Prostate gland (tissue), 2 donors: ENCODE measurements around the gene MMP11. TPM values are rescaled to one million over a fixed set of nuclear protein-coding genes. Genes with fewer than 3 reads are reported as not detected.

ENCODE experiments used
- DNase-seq: peaks from one replicate; pipeline ENCODE4 v3.0.0-alpha.2; 2019; ENCODE audit warnings: low spot score
- H3K27ac ChIP-seq, 2 donors: fragments of 200-600 bp; sonication (generic); 2 replicates each; pipeline ENCODE4 v1.5.1; 2017 to 2019
- H3K27me3 ChIP-seq: fragments of 200-600 bp; sonication (generic); replicated peaks from 2 replicates; pipeline ENCODE4 v1.5.1; 2019; ENCODE audit not compliant: insufficient read depth
- H3K36me3 ChIP-seq, 2 donors: fragments of 200-600 bp; sonication (generic); 1 replicate in 1 of 2; 2 replicates in 1 of 2; pipeline versions ENCODE4 v1.5.1 to v1.8.1; 2017 to 2019
- H3K4me1 ChIP-seq: fragments of 200-600 bp; sonication (generic); replicated peaks from 2 replicates; pipeline ENCODE4 v1.5.1; 2019
- H3K4me3 ChIP-seq, 2 donors: fragments of 200-600 bp; sonication (generic); 2 replicates each; pipeline ENCODE4 v1.5.1; 2017 to 2019
- H3K9me3 ChIP-seq: fragments of 200-600 bp; sonication (generic); 2 replicates; pipeline ENCODE4 v1.5.1; 2017
- POLR2A ChIP-seq: fragments of 450-650 bp; IDR thresholded peaks from one replicate; pipeline ENCODE4 v1.6.1; 2016; ENCODE audit warnings: antibody characterized with exemption, mild to moderate bottlenecking
- POLR2AphosphoS5 ChIP-seq: sonication (generic); formaldehyde crosslinking; IDR thresholded peaks from one replicate; pipeline ENCODE4 v1.6.1; 2017; ENCODE audit warnings: antibody characterized with exemption
- WGBS: methylation state at CpG from one replicate; pipeline ENCODE4 v1.1.5; 2018; 5-methylcytosine and 5-hydroxymethylcytosine counted together
- intact Hi-C: fragments of 100-400 bp; cut with DNase I; formaldehyde crosslinking; loops from one replicate; pipeline ENCODE4 v1.14.2; 2022
- total RNA-seq, 2 donors: library from RNA; depleted of rRNA; stranded (reverse); fragments of >200 nt; gene quantifications; one replicate each; pipeline ENCODE4 v1.1.0, GENCODE V29; 2016
- TF ChIP-seq, protein P1 (sequence below), 4 experiments: fragments of 200-600 bp in 2 of 4; fragments of 450-650 bp in 2 of 4; sonication (generic) in 2 of 4; IDR thresholded peaks; 1 replicate in 3 of 4; 2 replicates in 1 of 4; pipeline ENCODE4 v1.5.1; 2016 to 2019; ENCODE audit warnings: antibody characterized with exemption in 4 of 4, mild to moderate bottlenecking in 2 of 4, moderate library complexity in 2 of 4

Gene MMP11
- total RNA-seq, 2 donors from 2014 or later, result 6.3 to 26.6 TPM

DNA sequence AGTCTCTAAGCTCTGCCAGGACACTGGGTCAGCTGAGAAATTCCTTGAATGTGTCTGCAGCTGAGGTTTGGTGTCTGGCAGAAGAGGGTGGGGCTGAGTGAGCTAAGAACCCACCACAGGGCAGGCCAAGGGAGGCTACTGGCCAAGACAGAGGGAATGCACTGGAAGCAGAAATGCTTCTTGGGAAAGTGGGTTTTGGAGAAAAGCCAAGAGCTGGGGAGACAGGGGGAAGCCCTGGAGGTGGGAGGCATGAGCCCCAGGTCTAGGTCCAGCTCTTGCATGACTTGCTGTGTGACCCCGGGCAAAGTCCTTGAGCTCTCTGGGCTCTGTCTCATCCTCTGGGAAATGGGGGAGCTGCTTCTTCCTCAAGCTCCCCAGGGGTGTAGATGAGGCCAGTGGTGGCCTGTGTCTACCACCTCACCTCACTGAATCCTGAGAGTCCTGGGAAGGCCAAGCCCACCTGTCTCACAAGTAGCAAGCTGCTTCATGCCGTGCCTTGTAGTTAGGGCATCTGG lies 2.3 kb downstream of the MMP11 start:
- Histone ChIP-seq H3K27me3 (no peaks in the 10 kb centered on the region), H3K4me1 (peaks cover 4% of the 10 kb centered on the region), H3K9me3 (no peaks in the 10 kb centered on the region), H3K36me3 (no peaks in the 10 kb centered on the region), H3K4me3 (no peak overlapping the region), H3K27ac (no peak overlapping the region)
- WGBS, result 68% methylated on average over 2 of the region's 2 CpGs
- TF ChIP-seq, protein P1, sequence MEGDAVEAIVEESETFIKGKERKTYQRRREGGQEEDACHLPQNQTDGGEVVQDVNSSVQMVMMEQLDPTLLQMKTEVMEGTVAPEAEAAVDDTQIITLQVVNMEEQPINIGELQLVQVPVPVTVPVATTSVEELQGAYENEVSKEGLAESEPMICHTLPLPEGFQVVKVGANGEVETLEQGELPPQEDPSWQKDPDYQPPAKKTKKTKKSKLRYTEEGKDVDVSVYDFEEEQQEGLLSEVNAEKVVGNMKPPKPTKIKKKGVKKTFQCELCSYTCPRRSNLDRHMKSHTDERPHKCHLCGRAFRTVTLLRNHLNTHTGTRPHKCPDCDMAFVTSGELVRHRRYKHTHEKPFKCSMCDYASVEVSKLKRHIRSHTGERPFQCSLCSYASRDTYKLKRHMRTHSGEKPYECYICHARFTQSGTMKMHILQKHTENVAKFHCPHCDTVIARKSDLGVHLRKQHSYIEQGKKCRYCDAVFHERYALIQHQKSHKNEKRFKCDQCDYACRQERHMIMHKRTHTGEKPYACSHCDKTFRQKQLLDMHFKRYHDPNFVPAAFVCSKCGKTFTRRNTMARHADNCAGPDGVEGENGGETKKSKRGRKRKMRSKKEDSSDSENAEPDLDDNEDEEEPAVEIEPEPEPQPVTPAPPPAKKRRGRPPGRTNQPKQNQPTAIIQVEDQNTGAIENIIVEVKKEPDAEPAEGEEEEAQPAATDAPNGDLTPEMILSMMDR (IDR thresholded peaks at IDR 0.05), result no peak
- TF ChIP-seq POLR2A, result no peak
- TF ChIP-seq POLR2AphosphoS5, result no peak
- DNase-seq, result no peak
- intact Hi-C loops, result no loop called here

DNA sequence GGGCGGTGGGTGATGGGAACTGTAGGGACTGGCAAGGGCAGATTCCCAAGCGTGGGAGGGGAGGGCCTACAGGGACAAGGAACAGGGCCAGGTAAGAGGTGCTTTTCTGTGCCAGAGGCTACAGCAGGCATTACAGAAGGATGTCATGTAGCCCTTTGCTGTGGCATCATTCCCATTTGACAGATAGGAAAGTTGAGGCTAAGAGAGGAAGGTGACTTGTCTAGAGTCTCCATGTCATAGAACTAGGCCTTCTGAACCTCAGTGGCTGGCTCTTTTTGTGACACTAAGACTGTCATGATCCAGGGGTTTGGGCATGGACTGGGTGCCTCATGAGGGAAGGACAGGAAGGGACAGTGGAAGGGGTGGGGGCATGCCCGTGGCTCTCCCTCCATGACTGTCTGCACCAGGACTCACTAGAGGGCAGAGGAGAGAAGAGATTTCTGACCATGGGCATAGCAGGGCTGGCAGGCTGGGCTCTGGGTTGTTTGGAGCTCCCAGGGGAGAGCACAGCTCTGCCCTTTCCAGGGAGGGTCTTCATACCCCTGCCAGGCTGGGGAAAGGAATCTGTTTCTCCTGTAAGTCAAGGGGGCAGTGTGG lies 3.2 kb downstream of the MMP11 start:
- no peak overlapping the region for H3K4me3 ChIP-seq
- TF ChIP-seq, protein P1 (IDR thresholded peaks at IDR 0.05), result no peak
- no peak for TF ChIP-seq POLR2AphosphoS5
- TF ChIP-seq POLR2A, result no peak
- no peak for DNase-seq
- H3K36me3 ChIP-seq, result no peaks in the 10 kb centered on the region
- H3K4me1 ChIP-seq, result peaks cover 4% of the 10 kb centered on the region
- WGBS, result 83% methylated on average over 3 of the region's 3 CpGs
- no peak overlapping the region for H3K27ac ChIP-seq
- H3K27me3 ChIP-seq, result no peaks in the 10 kb centered on the region
- intact Hi-C loops, result no loop called here
- no peaks in the 10 kb centered on the region for H3K9me3 ChIP-seq

DNA sequence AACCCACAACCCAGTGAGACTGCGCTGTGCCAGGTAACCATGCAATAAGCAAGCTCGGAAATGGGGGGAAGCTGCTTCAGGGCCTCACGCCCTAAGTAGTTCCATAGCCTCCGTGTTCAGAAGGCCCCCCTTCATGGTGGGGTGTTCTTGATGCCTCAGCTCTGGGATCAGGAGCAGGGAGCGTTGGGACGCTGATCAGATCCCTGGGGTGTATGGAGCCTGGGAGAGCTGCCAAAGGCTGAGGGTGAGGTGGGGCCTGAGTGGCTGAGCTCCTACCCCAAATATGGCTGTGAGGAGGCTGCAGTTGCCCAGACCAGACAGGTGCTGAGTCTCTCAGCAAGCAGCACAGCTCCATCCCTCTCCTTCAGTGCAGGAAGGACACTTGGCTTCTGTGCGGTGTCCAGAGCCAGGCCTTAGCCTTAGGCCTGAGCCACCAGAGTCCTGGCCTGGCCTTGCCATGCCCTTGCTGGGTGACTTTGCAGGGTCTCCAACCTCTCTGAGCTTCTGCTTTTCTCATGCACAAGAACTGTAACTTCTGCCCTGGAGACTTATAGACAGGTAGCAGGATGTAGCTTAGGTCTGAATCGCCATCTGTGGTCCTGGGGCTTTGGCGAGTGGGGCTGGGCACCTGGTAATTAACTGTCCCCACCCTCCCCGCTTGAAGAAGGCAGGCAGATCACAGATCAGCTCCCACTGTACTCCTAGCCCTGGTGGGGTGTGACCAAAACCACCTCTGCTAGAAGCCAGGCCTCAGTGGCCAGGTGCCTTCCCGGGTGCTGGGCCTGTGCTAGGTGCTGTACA lies 5.3 kb downstream of the MMP11 start:
- Histone ChIP-seq H3K27ac (no peak overlapping the region), H3K4me3 (no peak overlapping the region), H3K27me3 (no peaks in the 10 kb centered on the region), H3K9me3 (no peaks in the 10 kb centered on the region), H3K4me1 (no peaks in the 10 kb centered on the region), H3K36me3 (no peaks in the 10 kb centered on the region)
- TF ChIP-seq POLR2AphosphoS5 (no peak), POLR2A (no peak)
- TF ChIP-seq, protein P1 (IDR thresholded peaks at IDR 0.05), result no peak
- intact Hi-C loops, result no loop called here
- no peak for DNase-seq
- 84% methylated on average over 11 of the region's 11 CpGs for WGBS

DNA sequence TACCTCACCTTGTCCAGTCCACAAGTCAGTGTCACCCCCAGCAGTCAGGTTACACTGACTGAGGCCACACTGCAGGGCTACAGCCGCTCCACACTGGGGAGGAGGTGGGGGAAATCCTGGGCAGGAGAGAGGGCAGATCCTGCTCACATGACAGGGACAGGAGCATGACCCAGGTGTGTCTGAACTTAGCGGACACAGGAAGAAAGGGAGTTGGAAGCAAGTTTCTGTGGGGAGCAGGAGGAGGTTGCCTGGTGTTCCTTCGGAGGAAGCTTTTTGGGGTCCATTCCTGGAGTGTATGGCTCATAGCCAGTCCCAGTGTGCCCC lies 5.9 kb downstream of the MMP11 start:
- Histone ChIP-seq H3K4me1 (no peaks in the 10 kb centered on the region), H3K4me3 (no peak overlapping the region), H3K9me3 (no peaks in the 10 kb centered on the region), H3K27me3 (no peaks in the 10 kb centered on the region), H3K36me3 (no peaks in the 10 kb centered on the region), H3K27ac (no peak overlapping the region)
- intact Hi-C loops, result no loop called here
- TF ChIP-seq POLR2A, result no peak
- TF ChIP-seq, protein P1 (IDR thresholded peaks at IDR 0.05), result no peak
- no peak for TF ChIP-seq POLR2AphosphoS5
- WGBS, result 71% methylated on average over 3 of the region's 3 CpGs
- DNase-seq, result no peak

DNA sequence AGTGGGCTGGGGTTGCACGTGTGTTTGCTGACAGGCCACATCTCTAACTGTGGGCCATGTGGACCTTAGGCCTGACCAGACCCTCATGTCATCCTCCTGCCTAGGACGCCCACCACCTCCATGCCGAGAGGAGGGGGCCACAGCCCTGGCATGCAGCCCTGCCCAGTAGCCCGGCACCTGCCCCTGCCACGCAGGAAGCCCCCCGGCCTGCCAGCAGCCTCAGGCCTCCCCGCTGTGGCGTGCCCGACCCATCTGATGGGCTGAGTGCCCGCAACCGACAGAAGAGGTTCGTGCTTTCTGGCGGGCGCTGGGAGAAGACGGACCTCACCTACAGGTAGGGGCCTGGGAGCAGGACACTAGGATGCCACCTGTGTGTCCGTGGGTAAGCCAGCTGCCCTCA lies 6.4 kb downstream of the MMP11 start:
- DNase-seq, result no peak
- H3K27ac ChIP-seq, result no peak overlapping the region
- H3K9me3 ChIP-seq, result no peaks in the 10 kb centered on the region
- H3K27me3 ChIP-seq, result no peaks in the 10 kb centered on the region
- intact Hi-C loops, result no loop called here
- WGBS, result 85% methylated on average over 14 of the region's 16 CpGs
- TF ChIP-seq POLR2A (no peak), POLR2AphosphoS5 (no peak)
- no peaks in the 10 kb centered on the region for H3K36me3 ChIP-seq
- H3K4me1 ChIP-seq, result no peaks in the 10 kb centered on the region
- H3K4me3 ChIP-seq, result no peak overlapping the region
